B cell (primary cell): Measurements from ENCODE around the gene SPINK2. TPM values are rescaled to one million over a fixed set of nuclear protein-coding genes. Genes with fewer than 3 reads are reported as not detected.

Experiments
- ATAC-seq: fragments of 200-7000 bp; cut with Tn5 transposase; one replicate; pipeline ENCODE4 v1.10.0; 2021; ENCODE audit warnings: low read depth, mild to moderate bottlenecking, moderate number of reproducible peaks, moderate library complexity
- CTCF ChIA-PET: fragments of 350-600 bp; sonication (Branson Sonifier 250); formaldehyde crosslinking; loops from one replicate; lab custom pipeline; 2021; ENCODE audit warnings: antibody characterized with exemption, inconsistent platforms; lab: Charles Lee
- POLR2A ChIA-PET: fragments of 350-600 bp; sonication (Branson Sonifier 250); formaldehyde crosslinking; loops from one replicate; lab custom pipeline; 2021; ENCODE audit warnings: antibody characterized with exemption; lab: Charles Lee
- DNase-seq: peaks from one replicate; pipeline ENCODE4 v3.0.0; 2013
- H2AFZ ChIP-seq: 2 replicates; pipeline ENCODE4 v1.6.1; 2012; ENCODE audit warnings: mild to moderate bottlenecking, low read depth, low read length; ENCODE audit not compliant: insufficient read depth, poor library complexity, severe bottlenecking
- H3K27ac ChIP-seq, 2 donors: 1 replicate in 1 of 2; 2 replicates in 1 of 2; pipeline ENCODE4 v1.5.1; 2012 to 2013; ENCODE audit warnings: low read length in 2 of 2, mild to moderate bottlenecking in 2 of 2, moderate library complexity in 1 of 2
- H3K27me3 ChIP-seq, 4 experiments: fragments of 200-600 bp in 1 of 4; sonication (generic) in 1 of 4; replicated peaks in 1 of 4; 1 replicate in 2 of 4; 2 replicates in 2 of 4; pipeline versions ENCODE4 v1.6.1 to v1.7.0; 2013 to 2016; ENCODE audit warnings: low read length in 3 of 4, mild to moderate bottlenecking in 2 of 4, mixed read lengths in 1 of 4, moderate library complexity in 1 of 4; ENCODE audit not compliant: insufficient read depth in 4 of 4, control insufficient read depth in 3 of 4; ENCODE audit errors: control extremely low read depth in 1 of 4
- H3K36me3 ChIP-seq, 2 experiments: replicated peaks in 1 of 2; 1 replicate in 1 of 2; 2 replicates in 1 of 2; pipeline versions ENCODE4 v1.6.1 to v1.7.1; 2013; ENCODE audit warnings: low read length in 1 of 2; ENCODE audit not compliant: insufficient read depth in 2 of 2, control insufficient read depth in 1 of 2; ENCODE audit errors: control extremely low read depth in 1 of 2, extremely low read depth in 1 of 2
- H3K4me1 ChIP-seq, 2 donors: fragments of 200-600 bp in 1 of 2; sonication (generic) in 1 of 2; 1 replicate in 1 of 2; 2 replicates in 1 of 2; pipeline versions ENCODE4 v1.5.1 to v1.6.1; 2013 to 2017; ENCODE audit warnings: low read length in 2 of 2; ENCODE audit not compliant: control insufficient read depth in 2 of 2, insufficient read depth in 2 of 2
- H3K4me2 ChIP-seq: replicated peaks from 2 replicates; pipeline ENCODE3; 2012; ENCODE audit warnings: mild to moderate bottlenecking, low read depth, low read length; ENCODE audit not compliant: poor library complexity, severe bottlenecking
- H3K4me3 ChIP-seq, 5 experiments: fragments of 200-600 bp in 1 of 5; sonication (generic) in 1 of 5; 1 replicate in 3 of 5; 2 replicates in 2 of 5; pipeline versions ENCODE4 v1.5.1 to v1.7.0; 2011 to 2016; ENCODE audit warnings: low read length in 4 of 5, mild to moderate bottlenecking in 4 of 5, low read depth in 2 of 5, control low read depth in 1 of 5, moderate library complexity in 1 of 5; ENCODE audit not compliant: insufficient read depth in 1 of 5; ENCODE audit errors: control extremely low read depth in 1 of 5, extremely low read depth in 1 of 5
- H3K79me2 ChIP-seq: fragments of 200-600 bp; sonication (generic); one replicate; pipeline ENCODE4 v1.6.0; 2016; ENCODE audit warnings: low read length; ENCODE audit not compliant: control insufficient read depth, insufficient read depth
- H3K9ac ChIP-seq: fragments of 200-600 bp; sonication (generic); 2 replicates; pipeline ENCODE4 v1.6.1; 2017; ENCODE audit warnings: mild to moderate bottlenecking, low read length, moderate library complexity
- H3K9me3 ChIP-seq, 3 donors: one replicate each; pipeline versions ENCODE4 v1.6.1 to v1.7.1; 2013; ENCODE audit warnings: low read length in 2 of 3; ENCODE audit not compliant: control insufficient read depth in 2 of 3, insufficient read depth in 1 of 3; ENCODE audit errors: control extremely low read depth in 1 of 3
- H4K20me1 ChIP-seq: 2 replicates; pipeline ENCODE4 v1.6.0; 2012; ENCODE audit warnings: mild to moderate bottlenecking, low read length; ENCODE audit not compliant: insufficient read depth, control insufficient read depth, poor library complexity, severe bottlenecking
- H3K27ac Mint-ChIP-seq: one replicate; pipeline ENCODE4 v1.8.0; 2021; ENCODE audit warnings: mixed read lengths
- H3K27me3 Mint-ChIP-seq: one replicate; pipeline ENCODE4 v1.8.0; 2021; ENCODE audit warnings: mixed read lengths
- H3K4me1 Mint-ChIP-seq: one replicate; pipeline ENCODE4 v1.8.0; 2021; ENCODE audit warnings: mixed read lengths
- H3K4me3 Mint-ChIP-seq: one replicate; pipeline ENCODE4 v1.8.0; 2021; ENCODE audit warnings: mixed read lengths
- H3K9me3 Mint-ChIP-seq: one replicate; pipeline ENCODE4 v1.8.0; 2022; ENCODE audit warnings: mixed read lengths; ENCODE audit not compliant: insufficient read depth
- EZH2 ChIP-seq: IDR thresholded peaks from 2 replicates; pipeline ENCODE4 v1.6.1; 2012; ENCODE audit warnings: borderline replicate concordance, low read depth, mild to moderate bottlenecking, moderate library complexity, low read length; ENCODE audit not compliant: insufficient read depth, poor library complexity, severe bottlenecking
- WGBS: methylation state at CpG from one replicate; pipeline ENCODE4 v1.1.5; 2013; ENCODE audit warnings: missing lambda C conversion rate; ENCODE audit not compliant: insufficient coverage; 5-methylcytosine and 5-hydroxymethylcytosine counted together
- intact Hi-C: fragments of 100-400 bp; cut with micrococcal nuclease; formaldehyde crosslinking; loops from one replicate; pipeline ENCODE4 v1.10.0; 2022
- polyA plus RNA-seq: library from polyadenylated mRNA; depleted of rRNA; stranded (reverse); fragments of >200 nt; gene quantifications from 2 replicates; pipeline ENCODE4 v1.2.3, GENCODE V29; 2012
- total RNA-seq, 2 donors: library from RNA; stranded (reverse); fragments of 120-200 nt in 1 of 2; gene quantifications; 1 replicate in 1 of 2; 2 replicates in 1 of 2; pipeline versions ENCODE4 v1.2.3 to v1.2.4, GENCODE V29; 2013 to 2022
- TF ChIP-seq, protein P1 (sequence below): fragments of 200-600 bp; IDR thresholded peaks from one replicate; pipeline ENCODE4 v1.8.0; 2022; ENCODE audit warnings: antibody characterized with exemption, mild to moderate bottlenecking

SPINK2 gene
- total and polyA plus RNA-seq, 2 donors (not counting 1 experiment from before 2014, with no cell fraction given), result 0.94 to 4.9 TPM

DNA sequence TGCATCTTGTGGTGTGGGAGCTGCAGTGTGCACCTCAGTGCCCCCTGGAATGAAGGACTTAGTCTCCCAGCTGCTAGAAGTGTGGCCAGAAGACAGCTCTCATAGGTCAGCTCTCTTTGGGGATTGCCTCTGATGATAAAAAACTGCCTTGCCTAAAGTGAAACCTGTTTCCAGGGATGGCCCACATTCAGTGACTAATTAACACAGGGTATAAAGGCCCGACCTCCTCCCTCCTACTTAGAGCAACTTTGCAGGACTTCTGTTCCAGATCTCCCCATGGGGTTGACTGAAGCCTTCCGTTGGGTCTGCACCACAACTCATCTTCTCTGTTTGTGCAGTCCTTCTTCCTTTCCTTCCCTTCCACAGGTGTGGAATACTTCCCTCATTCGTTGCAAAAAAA is 53.2 kb downstream of the SPINK2 start:
- no peaks in the 10 kb centered on the region for H3K27me3 Mint-ChIP-seq
- Histone ChIP-seq H3K4me3 (no peak overlapping the region), H3K4me2 (no peak overlapping the region), H3K27ac (no peak overlapping the region), H2AFZ (no peak overlapping the region), H3K27me3 (no peaks in the 10 kb centered on the region), H3K9ac (no peak overlapping the region), H3K79me2 (no peaks in the 10 kb centered on the region), H4K20me1 (no peaks in the 10 kb centered on the region), H3K4me1 (peaks cover 7 to 13% of the 10 kb centered on the region in 2 donors), H3K9me3 (no peaks in the 10 kb centered on the region), H3K36me3 (no peaks in the 10 kb centered on the region)
- intact Hi-C loops, result no loop called here
- ChIA-PET CTCF (interaction anchor here (1.0 kb wide), 1 partner anchor 11 kb away, joined by 3 read pairs; no protein-coding TSS in a partner anchor), POLR2A (no interaction called here)
- peaks cover 20% of the 10 kb centered on the region for H3K4me1 Mint-ChIP-seq
- ATAC-seq (no peak), DNase-seq (no peak)
- no peaks in the 10 kb centered on the region for H3K9me3 Mint-ChIP-seq
- 67% methylated on average over 2 of the region's 3 CpGs for WGBS
- no peak overlapping the region for H3K4me3 Mint-ChIP-seq
- TF ChIP-seq, protein P1, sequence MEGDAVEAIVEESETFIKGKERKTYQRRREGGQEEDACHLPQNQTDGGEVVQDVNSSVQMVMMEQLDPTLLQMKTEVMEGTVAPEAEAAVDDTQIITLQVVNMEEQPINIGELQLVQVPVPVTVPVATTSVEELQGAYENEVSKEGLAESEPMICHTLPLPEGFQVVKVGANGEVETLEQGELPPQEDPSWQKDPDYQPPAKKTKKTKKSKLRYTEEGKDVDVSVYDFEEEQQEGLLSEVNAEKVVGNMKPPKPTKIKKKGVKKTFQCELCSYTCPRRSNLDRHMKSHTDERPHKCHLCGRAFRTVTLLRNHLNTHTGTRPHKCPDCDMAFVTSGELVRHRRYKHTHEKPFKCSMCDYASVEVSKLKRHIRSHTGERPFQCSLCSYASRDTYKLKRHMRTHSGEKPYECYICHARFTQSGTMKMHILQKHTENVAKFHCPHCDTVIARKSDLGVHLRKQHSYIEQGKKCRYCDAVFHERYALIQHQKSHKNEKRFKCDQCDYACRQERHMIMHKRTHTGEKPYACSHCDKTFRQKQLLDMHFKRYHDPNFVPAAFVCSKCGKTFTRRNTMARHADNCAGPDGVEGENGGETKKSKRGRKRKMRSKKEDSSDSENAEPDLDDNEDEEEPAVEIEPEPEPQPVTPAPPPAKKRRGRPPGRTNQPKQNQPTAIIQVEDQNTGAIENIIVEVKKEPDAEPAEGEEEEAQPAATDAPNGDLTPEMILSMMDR, result no peak
- no peak for TF ChIP-seq EZH2
- no peak overlapping the region for H3K27ac Mint-ChIP-seq

GRCh38 chr4:56767567-56767966 is 53.9 kb downstream of the SPINK2 start:
- H3K27ac Mint-ChIP-seq, result no peak overlapping the region
- Histone ChIP-seq H3K9ac (no peak overlapping the region), H3K4me3 (no peak overlapping the region), H3K36me3 (no peaks in the 10 kb centered on the region), H3K9me3 (no peaks in the 10 kb centered on the region), H3K4me2 (no peak overlapping the region), H3K79me2 (no peaks in the 10 kb centered on the region), H3K4me1 (peaks cover 10 to 19% of the 10 kb centered on the region in 2 donors), H4K20me1 (no peaks in the 10 kb centered on the region), H3K27ac (no peak overlapping the region), H2AFZ (no peak overlapping the region), H3K27me3 (no peaks in the 10 kb centered on the region)
- POLR2A ChIA-PET, result no interaction called here
- ATAC-seq (no peak), DNase-seq (no peak)
- no peak overlapping the region for H3K4me3 Mint-ChIP-seq
- intact Hi-C loops, result no loop called here
- no peaks in the 10 kb centered on the region for H3K9me3 Mint-ChIP-seq
- no peaks in the 10 kb centered on the region for H3K27me3 Mint-ChIP-seq
- CTCF ChIA-PET, result interaction anchor here (1.0 kb wide), 1 partner anchor 10 kb away, joined by 3 read pairs; no protein-coding TSS in a partner anchor
- peaks cover 27% of the 10 kb centered on the region for H3K4me1 Mint-ChIP-seq
- no peak for TF ChIP-seq EZH2
- TF ChIP-seq, protein P1, result no peak
